22Rv1 (cell line): ENCODE results near the gene KCNJ15.

ENCODE experiments used
- ZFX ChIP-seq: fragments of 450-650 bp; IDR thresholded peaks from 2 replicates; pipeline ENCODE4 v1.6.1; 2017; ENCODE audit warnings: antibody characterized with exemption, borderline replicate concordance
- TF ChIP-seq, protein P1 (sequence below): fragments of 450-650 bp; IDR thresholded peaks from 2 replicates; pipeline ENCODE4 v1.5.1; 2017; ENCODE audit warnings: mild to moderate bottlenecking

- TF ChIP-seq, protein P1, sequence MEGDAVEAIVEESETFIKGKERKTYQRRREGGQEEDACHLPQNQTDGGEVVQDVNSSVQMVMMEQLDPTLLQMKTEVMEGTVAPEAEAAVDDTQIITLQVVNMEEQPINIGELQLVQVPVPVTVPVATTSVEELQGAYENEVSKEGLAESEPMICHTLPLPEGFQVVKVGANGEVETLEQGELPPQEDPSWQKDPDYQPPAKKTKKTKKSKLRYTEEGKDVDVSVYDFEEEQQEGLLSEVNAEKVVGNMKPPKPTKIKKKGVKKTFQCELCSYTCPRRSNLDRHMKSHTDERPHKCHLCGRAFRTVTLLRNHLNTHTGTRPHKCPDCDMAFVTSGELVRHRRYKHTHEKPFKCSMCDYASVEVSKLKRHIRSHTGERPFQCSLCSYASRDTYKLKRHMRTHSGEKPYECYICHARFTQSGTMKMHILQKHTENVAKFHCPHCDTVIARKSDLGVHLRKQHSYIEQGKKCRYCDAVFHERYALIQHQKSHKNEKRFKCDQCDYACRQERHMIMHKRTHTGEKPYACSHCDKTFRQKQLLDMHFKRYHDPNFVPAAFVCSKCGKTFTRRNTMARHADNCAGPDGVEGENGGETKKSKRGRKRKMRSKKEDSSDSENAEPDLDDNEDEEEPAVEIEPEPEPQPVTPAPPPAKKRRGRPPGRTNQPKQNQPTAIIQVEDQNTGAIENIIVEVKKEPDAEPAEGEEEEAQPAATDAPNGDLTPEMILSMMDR = no peak
- TF ChIP-seq ZFX = no peak
These were observed 22.2 kb upstream of the KCNJ15 start for GRCh38 chr21:38234395-38235142.
